GM21381 (cell line): Measurements from ENCODE around the gene KLK7.

Source experiments
- ATAC-seq: cut with Tn5 transposase; IDR thresholded peaks from one replicate; pipeline ENCODE4 v1.9.1; 2021; ENCODE audit warnings: mild to moderate bottlenecking, moderate library complexity; ENCODE audit not compliant: unreplicated experiment

The KLK7 gene

DNA sequence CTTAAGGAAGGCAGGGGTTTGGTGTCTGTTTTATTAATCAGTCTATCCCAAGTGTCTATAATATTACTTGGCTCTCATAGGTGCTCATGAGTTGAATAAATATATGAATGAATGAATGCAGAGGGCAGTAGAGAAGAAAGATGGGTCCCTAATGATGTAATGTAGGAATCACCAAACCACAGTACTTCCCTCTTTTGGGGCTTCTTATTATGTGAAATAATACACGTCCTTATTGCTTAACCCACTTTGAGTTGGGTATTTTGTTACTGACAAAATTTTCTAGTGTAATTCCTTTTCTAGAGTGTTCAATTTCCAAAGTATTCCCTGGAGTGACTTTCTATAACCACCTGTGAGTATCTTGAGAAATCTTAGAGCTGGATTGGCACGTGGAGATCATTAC, 44.1 kb downstream of the KLK7 start:
- ATAC-seq = no peak

DNA sequence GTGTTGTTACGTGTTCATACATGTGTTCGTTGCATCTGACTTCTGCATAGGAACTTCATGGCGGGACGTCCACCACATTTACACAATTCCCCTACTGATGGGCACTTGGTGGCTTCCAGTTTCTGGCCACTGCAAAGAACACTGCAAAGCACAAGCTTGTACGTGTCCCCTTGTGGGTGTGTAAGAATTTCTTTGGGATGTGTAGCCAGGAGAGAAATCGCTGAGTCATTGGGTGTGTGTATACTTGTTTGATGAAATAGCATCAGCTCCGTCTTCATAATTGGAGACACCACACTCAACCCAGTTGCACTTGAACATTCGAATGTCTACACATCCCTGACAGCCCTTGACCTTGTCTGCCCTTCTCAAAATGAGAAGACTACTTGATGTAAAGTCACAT, 50.1 kb downstream of the KLK7 start:
- ATAC-seq = no peak

DNA sequence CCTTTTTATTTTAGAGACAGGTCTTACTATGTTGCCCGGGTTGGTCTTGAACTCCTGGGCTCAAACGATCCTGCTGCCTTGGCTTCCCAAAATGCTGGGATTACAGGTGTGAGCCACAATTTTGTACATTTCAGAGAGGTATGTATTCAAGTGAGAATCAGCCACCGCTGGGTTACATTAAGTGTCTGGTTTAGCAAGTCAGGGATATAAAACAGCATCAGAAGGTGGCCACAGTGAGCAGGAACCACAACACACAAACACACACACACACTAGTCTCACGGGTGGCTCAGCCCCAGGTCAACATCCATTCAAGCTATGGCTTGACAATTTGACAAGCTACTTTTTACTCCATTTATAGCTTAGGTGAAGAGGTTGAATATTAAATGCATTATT, 51.0 kb downstream of the KLK7 start:
- ATAC-seq = no peak

DNA sequence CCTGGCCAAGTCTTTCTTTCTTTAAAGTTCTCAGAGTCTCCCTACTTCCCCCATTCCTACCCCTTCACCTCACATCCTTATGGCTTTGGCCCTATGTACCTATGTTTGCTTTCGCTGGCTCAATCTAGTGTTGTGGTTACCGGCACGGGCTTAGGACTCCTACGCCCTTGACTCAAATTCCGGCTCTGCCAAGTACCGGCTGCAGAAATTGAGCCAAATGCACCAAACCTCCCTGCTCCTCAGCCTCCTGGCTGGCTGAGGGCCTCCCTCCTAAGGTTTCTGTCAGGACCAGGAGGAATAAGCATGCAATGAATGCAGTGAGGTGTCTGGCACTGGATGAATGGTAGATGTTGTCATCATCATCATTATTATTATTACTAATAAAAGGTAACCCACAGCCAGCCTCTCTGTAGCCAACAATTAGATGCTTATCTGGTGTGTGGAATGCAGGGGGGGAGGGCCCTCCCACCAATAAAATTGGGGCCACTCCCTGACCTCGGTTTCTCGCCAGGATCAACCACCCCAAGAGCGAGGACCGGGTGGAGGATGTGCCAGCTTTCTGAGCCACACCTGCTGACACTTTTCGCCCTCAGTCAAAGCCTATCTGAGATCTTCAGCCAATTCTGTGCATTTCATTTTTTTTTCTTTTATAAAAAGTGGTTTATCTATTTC, 51.6 kb downstream of the KLK7 start:
- ATAC-seq = no peak

DNA sequence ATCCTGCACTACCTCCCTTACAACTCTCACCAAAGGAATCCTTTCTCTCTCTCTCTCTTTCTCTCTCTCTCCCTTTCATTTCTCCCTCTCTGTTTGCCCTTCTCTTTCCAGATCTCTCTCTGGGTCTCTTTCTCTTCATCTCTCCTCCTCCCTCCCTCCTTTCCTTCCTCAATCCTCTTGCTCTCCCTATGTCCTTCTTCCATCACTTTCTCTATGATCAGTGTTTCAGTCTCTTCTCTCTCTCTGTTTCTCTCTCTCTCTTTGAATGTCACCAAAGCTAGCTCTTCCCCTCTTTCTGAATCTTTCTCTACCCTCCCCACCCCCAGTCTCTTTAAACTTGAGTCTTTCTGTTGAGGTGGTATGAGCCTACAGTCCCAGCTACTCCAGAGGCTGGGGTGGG, 52.7 kb downstream of the KLK7 start:
- no peak for ATAC-seq

DNA sequence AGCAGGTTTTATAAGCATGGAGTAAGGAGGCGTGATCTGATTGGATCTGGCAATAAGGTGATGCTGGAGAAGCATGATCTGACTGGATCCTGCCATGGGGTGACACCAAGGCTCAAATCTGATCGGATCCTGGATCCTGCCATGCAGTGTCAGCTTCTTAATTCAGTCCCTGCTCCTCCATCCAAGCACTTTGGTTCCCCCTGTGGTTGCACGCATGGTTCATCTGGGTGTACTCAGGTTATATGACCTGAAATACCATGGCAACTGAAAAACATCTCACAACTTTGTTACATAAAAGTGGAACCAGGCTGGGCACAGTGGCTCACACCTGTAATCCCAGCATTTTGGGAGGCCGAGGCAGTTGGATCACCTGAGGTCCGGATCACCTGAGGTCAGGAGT, 54.9 kb downstream of the KLK7 start:
- ATAC-seq = no peak
